Adipocyte (in vitro differentiated cells): ENCODE results near the gene GRK6.

Experiments
- DNase-seq: peaks from one replicate; pipeline ENCODE4 v3.0.0-alpha.2; 2015; ENCODE audit warnings: low read depth
- H3K27me3 ChIP-seq: replicated peaks from 2 replicates; pipeline ENCODE4 v1.7.0; 2013; ENCODE audit warnings: mild to moderate bottlenecking, low read length, moderate library complexity; ENCODE audit not compliant: control insufficient read depth, insufficient read depth
- H3K36me3 ChIP-seq: 2 replicates; pipeline ENCODE4 v1.7.0; 2013; ENCODE audit warnings: low read length, mild to moderate bottlenecking, moderate library complexity; ENCODE audit not compliant: control insufficient read depth, insufficient read depth, severe bottlenecking
- H3K4me1 ChIP-seq: 2 replicates; pipeline ENCODE4 v1.7.0; 2013; ENCODE audit warnings: mild to moderate bottlenecking, low read length, moderate library complexity; ENCODE audit not compliant: control insufficient read depth, insufficient read depth
- H3K4me3 ChIP-seq: 2 replicates; pipeline ENCODE4 v1.7.0; 2013; ENCODE audit warnings: mild to moderate bottlenecking, low read length, moderate library complexity
- H3K9ac ChIP-seq: 2 replicates; pipeline ENCODE4 v1.7.0; 2013; ENCODE audit warnings: mild to moderate bottlenecking, low read length, moderate library complexity
- H3K9me3 ChIP-seq: 2 replicates; pipeline ENCODE4 v1.7.0; 2013; ENCODE audit warnings: mild to moderate bottlenecking, low read length, moderate library complexity; ENCODE audit not compliant: control insufficient read depth

GRK6 gene

DNA sequence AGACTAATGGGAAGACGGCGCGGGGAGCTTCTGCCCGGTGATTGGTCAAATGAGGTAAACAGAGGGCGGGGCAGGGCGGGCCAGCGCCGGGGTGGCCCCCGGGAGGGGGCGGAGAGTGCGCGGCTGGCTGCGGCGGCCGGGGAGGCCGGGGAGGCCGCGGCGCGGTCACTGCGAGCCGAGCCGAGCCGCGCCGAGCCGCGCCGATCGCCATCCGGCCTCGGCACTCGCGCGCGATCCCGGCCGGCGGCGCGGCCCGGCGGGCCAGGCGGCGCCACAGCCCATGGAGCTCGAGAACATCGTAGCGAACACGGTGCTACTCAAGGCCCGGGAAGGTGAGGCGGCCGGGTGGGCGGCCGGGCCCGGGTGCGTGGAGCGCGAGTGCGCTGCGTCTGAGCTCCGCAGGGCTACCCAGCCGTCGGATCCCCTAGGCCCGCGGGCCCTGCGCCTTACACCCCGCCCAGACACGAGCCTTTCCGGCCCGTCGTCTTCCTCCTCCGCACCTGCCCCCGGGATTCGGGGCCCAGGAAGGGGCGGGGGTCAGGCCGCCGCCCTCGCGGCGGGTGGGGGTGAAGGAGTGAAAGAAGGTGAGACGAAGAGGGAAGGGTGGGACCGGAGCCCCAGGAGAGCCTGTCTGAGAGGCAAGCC lies at the start of gene GRK6:
TSS of gene GRK6 (plus strand) at position 111 of the 645 bp plus-strand sequence. CDS start at position 281, 170 bp downstream.
- Histone ChIP-seq H3K9me3 (no peaks in the 10 kb centered on the region), H3K4me1 (peaks cover 18% of the 10 kb centered on the region), H3K27me3 (no peaks in the 10 kb centered on the region), H3K4me3 (peak within 1 kb of the TSS; percentile 88), H3K36me3 (no peaks in the 10 kb centered on the region), H3K9ac (peak within 1 kb of the TSS; percentile 93)
- DNase-seq = no peak

- H3K36me3 ChIP-seq = no peaks in the 10 kb centered on the region
- DNase-seq = no peak
- H3K27me3 ChIP-seq = peaks cover 19% of the 10 kb centered on the region
- no peak overlapping the region for H3K9ac ChIP-seq
- no peaks in the 10 kb centered on the region for H3K9me3 ChIP-seq
- H3K4me3 ChIP-seq = no peak overlapping the region
- H3K4me1 ChIP-seq = no peaks in the 10 kb centered on the region
Observed at GRCh38 chr5:177377851-177378776, 48.4 kb upstream of the GRK6 start.

GRCh38 chr5:177378884-177379883 lies 47.3 kb upstream of the GRK6 start:
- Histone ChIP-seq H3K4me1 (no peaks in the 10 kb centered on the region), H3K9ac (no peak overlapping the region), H3K9me3 (no peaks in the 10 kb centered on the region), H3K4me3 (no peak overlapping the region), H3K27me3 (peaks cover 29% of the 10 kb centered on the region), H3K36me3 (no peaks in the 10 kb centered on the region)
- DNase-seq = peak; percentile 72

DNA sequence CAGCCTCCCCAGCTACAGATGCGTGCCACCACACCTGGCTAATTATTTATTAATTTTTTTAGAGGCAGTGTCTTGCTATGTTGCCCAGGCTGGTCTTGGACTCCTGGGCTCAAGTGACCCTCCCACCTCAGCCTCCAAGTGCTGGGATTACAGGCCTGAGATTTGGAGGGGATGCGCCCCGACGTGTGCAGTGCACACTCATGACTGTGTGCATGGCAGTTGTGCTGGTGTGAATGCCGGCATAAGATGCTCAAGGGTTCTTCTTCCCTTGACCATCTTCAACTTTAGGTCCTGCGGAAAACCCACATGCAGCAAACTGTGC lies 45.7 kb upstream of the GRK6 start:
- Histone ChIP-seq H3K36me3 (no peaks in the 10 kb centered on the region), H3K27me3 (peaks cover 40% of the 10 kb centered on the region), H3K9me3 (no peaks in the 10 kb centered on the region), H3K4me3 (no peak overlapping the region), H3K9ac (no peak overlapping the region), H3K4me1 (no peaks in the 10 kb centered on the region)
- no peak for DNase-seq

GRCh38 chr5:177382423-177383029 lies 44.0 kb upstream of the GRK6 start:
- Histone ChIP-seq H3K4me1 (no peaks in the 10 kb centered on the region), H3K9me3 (no peaks in the 10 kb centered on the region), H3K4me3 (no peak overlapping the region), H3K36me3 (no peaks in the 10 kb centered on the region), H3K27me3 (peaks cover 48% of the 10 kb centered on the region), H3K9ac (no peak overlapping the region)
- DNase-seq = no peak

- Histone ChIP-seq H3K36me3 (no peaks in the 10 kb centered on the region), H3K9ac (no peak overlapping the region), H3K4me3 (no peak overlapping the region), H3K27me3 (peaks cover 48% of the 10 kb centered on the region), H3K9me3 (no peaks in the 10 kb centered on the region), H3K4me1 (no peaks in the 10 kb centered on the region)
- no peak for DNase-seq
Observed at GRCh38 chr5:177383181-177383580, 43.3 kb upstream of the GRK6 start.

DNA sequence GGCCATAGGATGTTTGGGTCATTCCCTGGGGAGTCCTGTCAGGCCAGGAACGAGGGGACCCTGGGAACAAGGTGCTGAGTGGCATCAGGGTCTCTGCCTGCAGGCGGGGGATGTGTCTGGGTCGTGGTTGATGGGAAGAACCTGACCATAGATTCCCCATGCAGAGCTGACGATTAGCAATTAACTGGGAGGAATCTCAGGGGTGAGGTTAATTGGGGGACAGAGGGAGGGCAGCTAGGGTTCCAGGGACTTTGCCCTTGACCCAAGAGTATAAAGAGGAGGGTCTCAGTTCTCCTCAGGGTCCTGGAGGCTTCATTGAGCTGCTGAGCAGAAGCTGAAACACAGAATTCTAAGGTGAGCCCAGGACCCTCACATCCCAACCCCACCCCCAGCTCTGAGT lies 42.3 kb upstream of the GRK6 start, which contains the start of gene SLC34A1:
TSS of gene SLC34A1 (plus strand) at position 301 of the 400 bp plus-strand sequence. CDS start 1,308 bp downstream, outside the sequence.
- peaks cover 48% of the 10 kb centered on the region for H3K27me3 ChIP-seq
- no peak within 1 kb of the TSS for H3K9ac ChIP-seq
- DNase-seq = no peak
- H3K36me3 ChIP-seq = no peaks in the 10 kb centered on the region
- H3K9me3 ChIP-seq = no peaks in the 10 kb centered on the region
- H3K4me3 ChIP-seq = no peak within 1 kb of the TSS
- H3K4me1 ChIP-seq = no peaks in the 10 kb centered on the region

- H3K9me3 ChIP-seq = no peaks in the 10 kb centered on the region
- DNase-seq = no peak
- peaks cover 48% of the 10 kb centered on the region for H3K27me3 ChIP-seq
- no peaks in the 10 kb centered on the region for H3K36me3 ChIP-seq
- H3K9ac ChIP-seq = no peak overlapping the region
- no peak overlapping the region for H3K4me3 ChIP-seq
- H3K4me1 ChIP-seq = peaks cover 8% of the 10 kb centered on the region
Observed at GRCh38 chr5:177385720-177386119, 40.8 kb upstream of the GRK6 start.

DNA sequence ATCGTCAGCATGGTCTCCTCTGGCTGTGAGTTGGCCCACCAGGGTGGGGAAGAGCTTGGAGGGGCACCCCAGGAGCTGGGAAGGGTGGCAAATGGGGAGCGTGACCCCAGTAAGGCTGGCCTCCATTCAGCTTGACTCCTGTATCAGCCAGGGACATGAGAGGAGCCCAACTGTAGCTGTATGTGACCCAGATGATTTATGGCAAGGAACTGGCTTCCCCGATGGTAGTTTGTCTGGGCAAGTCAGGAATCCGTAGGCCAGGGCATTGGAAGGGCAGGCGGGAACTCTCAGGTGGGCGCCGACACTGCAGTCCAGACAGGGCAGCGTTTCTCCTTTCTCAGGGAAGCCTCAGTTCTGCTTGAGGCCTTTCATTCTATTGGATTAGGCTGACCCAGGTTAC lies 39.9 kb upstream of the GRK6 start:
- no peak for DNase-seq
- Histone ChIP-seq H3K4me3 (no peak overlapping the region), H3K9ac (no peak overlapping the region), H3K27me3 (peaks cover 41% of the 10 kb centered on the region), H3K9me3 (no peaks in the 10 kb centered on the region), H3K4me1 (peaks cover 8% of the 10 kb centered on the region), H3K36me3 (no peaks in the 10 kb centered on the region)

DNA sequence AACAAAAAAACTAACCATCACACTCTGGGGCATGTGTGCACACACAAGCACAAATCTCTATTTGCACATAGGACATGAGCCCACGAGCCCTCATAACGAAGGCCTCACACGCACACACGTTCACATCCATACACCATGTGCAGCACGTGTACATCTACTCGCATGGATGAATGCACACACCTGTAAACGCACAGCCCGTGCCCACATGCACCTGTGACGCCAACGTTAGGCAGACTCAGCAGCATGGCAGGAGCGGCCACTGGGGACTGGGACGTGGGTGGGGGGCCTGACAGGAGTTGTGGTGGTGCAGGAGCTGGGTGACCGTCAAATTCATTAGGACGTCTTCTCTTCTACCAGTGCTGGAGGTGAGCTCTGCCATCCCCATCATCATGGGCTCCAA lies 39.1 kb upstream of the GRK6 start:
- H3K9ac ChIP-seq = no peak overlapping the region
- H3K4me3 ChIP-seq = no peak overlapping the region
- DNase-seq = no peak
- H3K4me1 ChIP-seq = peaks cover 8% of the 10 kb centered on the region
- peaks cover 36% of the 10 kb centered on the region for H3K27me3 ChIP-seq
- H3K9me3 ChIP-seq = no peaks in the 10 kb centered on the region
- no peaks in the 10 kb centered on the region for H3K36me3 ChIP-seq
